ENCODE measurements around the gene SORBS1.
"Not testable (repeated sequence)": the region's sequence is repeated elsewhere in the genome, so short reads cannot be mapped to it uniquely, and the experiment has no call there.

DNA sequence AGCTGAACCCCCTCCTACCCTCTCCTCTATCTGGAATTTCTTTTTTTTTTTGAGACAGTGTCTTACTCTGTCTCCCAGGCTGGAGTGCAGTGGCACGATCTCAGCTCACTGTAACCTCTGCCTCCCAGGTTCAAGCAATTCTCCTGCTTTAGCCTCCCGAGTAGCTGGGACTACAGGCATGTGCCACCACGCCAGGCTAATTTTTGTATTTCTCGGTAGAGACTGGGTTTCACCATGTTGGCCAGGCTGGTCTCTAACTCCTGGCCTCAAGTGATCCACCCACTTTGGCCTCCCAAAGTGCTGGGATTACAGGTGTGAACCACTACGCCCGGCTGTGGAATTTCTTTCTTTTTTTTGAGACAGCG lies 213.8 kb downstream of the SORBS1 start:
- not testable (repeated sequence) for TF ChIP-seq CTCF, POLR2A (IDR thresholded peaks at IDR 0.05)

Data from testis (tissue), 2 donors.